C1 segment of cervical spinal cord (tissue), 14 donors: ENCODE data around the gene UNC79.

Source experiments
- DNase-seq, 14 donors: peaks; one replicate each; lab custom pipeline; 2025; lab: John Stamatoyannopoulos, UW

Gene UNC79

GRCh38 chr14:93707475-93707874, 276.7 kb downstream of the UNC79 start:
- DNase-seq, result no peak

GRCh38 chr14:93708311-93708734, 277.6 kb downstream of the UNC79 start:
- no peak for DNase-seq

GRCh38 chr14:93708800-93709199, 278.1 kb downstream of the UNC79 start:
- DNase-seq, result no peak

- DNase-seq, result no peak
Measured at GRCh38 chr14:93709249-93709648, 278.5 kb downstream of the UNC79 start.

- peak in 1 of 14 donors; percentile 70 for DNase-seq
Measured at GRCh38 chr14:93712079-93712837, 281.5 kb downstream of the UNC79 start.

- peak in 3 of 14 donors; percentile 34 to 66 (median 44) for DNase-seq
Measured at GRCh38 chr14:93712838-93713724, 282.3 kb downstream of the UNC79 start.

GRCh38 chr14:93713726-93714405, 283.1 kb downstream of the UNC79 start:
- DNase-seq, result no peak

GRCh38 chr14:93714605-93715004, 283.9 kb downstream of the UNC79 start:
- no peak for DNase-seq

- DNase-seq, result no peak
Measured at GRCh38 chr14:93715279-93715927, 284.7 kb downstream of the UNC79 start.

GRCh38 chr14:93716002-93716745, 285.4 kb downstream of the UNC79 start:
- no peak for DNase-seq

GRCh38 chr14:93716746-93717667, 286.3 kb downstream of the UNC79 start:
- peak in 1 of 14 donors; percentile 37 for DNase-seq

GRCh38 chr14:93717668-93718320, 287.1 kb downstream of the UNC79 start:
- no peak for DNase-seq

- DNase-seq, result no peak
Measured at GRCh38 chr14:93719256-93719655, 288.5 kb downstream of the UNC79 start.

GRCh38 chr14:93720076-93720815, 289.5 kb downstream of the UNC79 start:
- no peak for DNase-seq

- no peak for DNase-seq
Measured at GRCh38 chr14:93720981-93721483, 290.3 kb downstream of the UNC79 start.

- no peak for DNase-seq
Measured at GRCh38 chr14:93723001-93723400, 292.3 kb downstream of the UNC79 start.

- DNase-seq, result no peak
Measured at GRCh38 chr14:93725002-93725582, 294.4 kb downstream of the UNC79 start.

- no peak for DNase-seq
Measured at GRCh38 chr14:93725993-93726392, 295.3 kb downstream of the UNC79 start.
